Hematopoietic multipotent progenitor cell treated with erythropoietin and hydrocortisone succinate and interleukin-3 and kit ligand, for 8 days (in vitro differentiated cells): ENCODE data around the gene ATF3.

Experiments
- DNase-seq: peaks from one replicate; pipeline ENCODE4 v3.0.0-alpha.2; 2015

The ATF3 gene

GRCh38 chr1:212587016-212587887 lies 21.3 kb upstream of the ATF3 start:
- DNase-seq, result no peak

GRCh38 chr1:212587888-212588510 lies 20.6 kb upstream of the ATF3 start:
- DNase-seq, result no peak

GRCh38 chr1:212589446-212589845 lies 19.1 kb upstream of the ATF3 start:
- DNase-seq, result no peak

- no peak for DNase-seq
Observed at GRCh38 chr1:212591922-212592321, 16.6 kb upstream of the ATF3 start.

GRCh38 chr1:212593821-212594251 lies 14.7 kb upstream of the ATF3 start:
- DNase-seq, result no peak

- no peak for DNase-seq
Observed at GRCh38 chr1:212594640-212595039, 13.9 kb upstream of the ATF3 start.

- DNase-seq, result no peak
Observed at GRCh38 chr1:212595229-212595628, 13.3 kb upstream of the ATF3 start.

- DNase-seq, result peak; percentile 52
Observed at GRCh38 chr1:212595787-212596714, 12.5 kb upstream of the ATF3 start.

- DNase-seq, result no peak
Observed at GRCh38 chr1:212596798-212597197, 11.8 kb upstream of the ATF3 start.

GRCh38 chr1:212597487-212597886 lies 11.1 kb upstream of the ATF3 start:
- no peak for DNase-seq

GRCh38 chr1:212600071-212600915 lies 8.3 kb upstream of the ATF3 start:
- DNase-seq, result no peak

- DNase-seq, result no peak
Observed at GRCh38 chr1:212600980-212601379, 7.6 kb upstream of the ATF3 start.

GRCh38 chr1:212601524-212601923 lies 7.0 kb upstream of the ATF3 start:
- no peak for DNase-seq

GRCh38 chr1:212605441-212606394 lies 2.8 kb upstream of the ATF3 start:
- no peak for DNase-seq

- peak; percentile 11 for DNase-seq
Observed at GRCh38 chr1:212606395-212607205, 2.0 kb upstream of the ATF3 start.

- DNase-seq, result no peak
Observed at GRCh38 chr1:212607206-212607912, 1.2 kb upstream of the ATF3 start.

GRCh38 chr1:212607913-212608391 lies 609 bp upstream of the ATF3 start:
- no peak for DNase-seq

- DNase-seq, result peak; percentile 49
Observed at GRCh38 chr1:212608959-212609700, 569 bp downstream of the ATF3 start.
